ENCODE results near the gene CYP4X1. TPM values are rescaled to one million over a fixed set of nuclear protein-coding genes. Genes with fewer than 3 reads are reported as not detected.
"Not testable (repeated sequence)": the region's sequence is repeated elsewhere in the genome, so short reads cannot be mapped to it uniquely, and the experiment has no call there.

Gene CYP4X1
- total and polyA plus RNA-seq, 9 of the 15 experiments (the other 6 are each of a cell fraction or from before 2014, with no cell fraction given): 0.03 to 0.17 (median 0.06) TPM; not detected in 6

DNA sequence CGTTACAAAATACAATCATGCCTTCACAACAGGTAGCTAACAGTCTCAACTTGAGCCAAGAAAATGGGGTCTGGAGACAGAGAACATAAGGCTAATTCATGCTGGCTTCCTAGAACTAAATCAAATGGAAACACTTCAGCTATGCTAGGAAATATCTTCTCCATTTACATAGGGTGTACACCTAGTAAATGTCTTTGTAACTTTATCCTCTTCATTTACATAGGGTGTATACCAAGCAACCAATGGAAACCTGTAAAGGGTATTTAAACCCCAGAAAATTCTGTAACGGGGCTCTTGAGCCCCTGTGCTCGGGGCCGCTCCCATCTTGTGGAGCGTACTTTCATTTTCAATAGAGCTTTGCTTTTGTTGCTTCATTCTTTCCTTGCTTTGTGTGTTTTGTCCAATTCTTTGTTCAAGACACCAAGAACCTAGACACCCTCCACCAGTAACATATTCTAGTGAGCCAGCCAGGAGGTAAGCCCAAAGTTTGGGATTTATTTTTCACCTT lies 19.5 kb upstream of the CYP4X1 start (continued):
- TF ChIP-seq MYBL2 (IDR thresholded peaks at IDR 0.05; ENCODE audit: low read depth): no peak
- TF ChIP-seq MYBL2 (CRISPR knock-in tag; IDR thresholded peaks at IDR 0.05; ENCODE audit: borderline replicate concordance): no peak

DNA sequence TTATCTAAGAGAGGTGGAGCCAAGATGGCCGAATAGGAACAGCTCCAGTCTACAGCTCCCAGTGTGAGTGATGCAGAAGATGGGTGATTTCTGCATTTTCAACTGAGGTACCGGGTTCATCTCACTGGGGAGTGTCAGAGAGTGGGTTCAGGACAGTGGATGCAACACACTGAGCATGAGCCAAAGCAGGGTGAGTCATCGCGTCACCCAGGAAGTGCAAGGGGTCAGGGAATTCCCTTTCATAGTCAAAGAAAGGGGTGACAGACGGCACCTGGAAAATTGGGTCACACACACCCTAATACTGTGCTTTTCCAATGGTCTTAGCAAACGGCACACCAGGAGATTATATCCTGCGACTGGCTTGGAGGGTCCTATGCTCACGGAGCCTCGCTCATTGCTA lies 17.0 kb upstream of the CYP4X1 start:
- POLR2A ChIA-PET: interaction anchor here (1.2 kb wide), 1 partner anchor 9 kb away, joined by 5 read pairs; no protein-coding TSS in a partner anchor

More for the DNA sequence above, 17.0 kb upstream of the CYP4X1 start:
- Histone ChIP-seq H3K4me3 (peak overlapping the region; percentile 5; the same call in 1 of the 2 replicates), H3K27me3 (ENCODE audit: control insufficient read depth in 2 of 2, insufficient read depth in 2 of 2, low read length in 2 of 2) (peaks cover 2 to 11% of the 10 kb centered on the region in 2 experiments; a peak in 3 of 5 replicates), H3K4me2 (ENCODE audit: insufficient read depth, low read length) (peak overlapping the region; percentile 48), H2AFZ (ENCODE audit: low read depth, low read length) (peak overlapping the region; percentile 62; the same call in 1 of the 2 replicates), H3K9ac (ENCODE audit: insufficient read depth in 1 of 2, low read depth in 2 of 2, low read length in 2 of 2) (peak overlapping the region in 1 of 2 experiments; percentile 45; a peak in 1 of 4 replicates)
- WGBS (ENCODE audit: insufficient coverage, low coverage, missing lambda C conversion rate): 1% methylated on average over 9 of the region's 9 CpGs
- ATAC-seq; H3K9me3 ChIP-seq (replicated peaks; ENCODE audit: control insufficient read depth, insufficient read depth, low read depth, low read length); in situ Hi-C loops (cut with MboI); H3K9me1 ChIP-seq (ENCODE audit: control insufficient read depth, insufficient read depth, low read length); FAIRE-seq; BruUV-seq (replicated peaks); H3K27ac ChIP-seq (ENCODE audit: extremely low read depth, low read depth, low read length); H3K4me1 ChIP-seq (replicated peaks in 1 of 2; ENCODE audit: control insufficient read depth in 2 of 2, insufficient read depth in 2 of 2, low read length in 2 of 2); CTCF ChIA-PET (ENCODE audit: low intra/inter-chr PET ratio); H3K79me2 ChIP-seq (ENCODE audit: control insufficient read depth, insufficient read depth, low read length); intact Hi-C loops (cut with micrococcal nuclease); H3K36me3 ChIP-seq (ENCODE audit: control insufficient read depth, insufficient read depth, low read length); H4K20me1 ChIP-seq (replicated peaks; ENCODE audit: control insufficient read depth, insufficient read depth, low read length); TF ChIP-seq NR2C2 (CRISPR knock-in tag; IDR thresholded peaks at IDR 0.05): not testable (repeated sequence)
- TF ChIP-seq FOSL1 (tag; conservative IDR thresholded peaks at IDR 0.05): peak; percentile 49; the same call in 1 of the 2 replicates
- TF ChIP-seq NRF1 (conservative IDR thresholded peaks at IDR 0.05 in 1 of 2, IDR thresholded peaks at IDR 0.05 in 1 of 2): peak in 1 of 2 experiments; percentile 31; a peak in 1 of 4 replicates
- TF ChIP-seq NR2C2 (tag; IDR thresholded peaks at IDR 0.05): peak; percentile 25; the same call in 1 of the 2 replicates
- TF ChIP-seq, protein P1, sequence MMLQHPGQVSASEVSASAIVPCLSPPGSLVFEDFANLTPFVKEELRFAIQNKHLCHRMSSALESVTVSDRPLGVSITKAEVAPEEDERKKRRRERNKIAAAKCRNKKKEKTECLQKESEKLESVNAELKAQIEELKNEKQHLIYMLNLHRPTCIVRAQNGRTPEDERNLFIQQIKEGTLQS (IDR thresholded peaks at IDR 0.05): peak; percentile 89
- TF ChIP-seq, protein P1 (CRISPR knock-in tag; conservative IDR thresholded peaks at IDR 0.05): not testable (repeated sequence)
- TF ChIP-seq ELF1 (tag; IDR thresholded peaks at IDR 0.05): peak; percentile 47; the same call in 1 of the 2 replicates
- TF ChIP-seq JUND (IDR thresholded peaks at IDR 0.05; ENCODE audit: borderline replicate concordance, low read depth, low read length): peak; percentile 74
- TF ChIP-seq JUND (tag; IDR thresholded peaks at IDR 0.05; ENCODE audit: borderline replicate concordance, low read depth, low read length): peak; percentile 74; the same call in 2 of the 3 replicates
- DNase-seq (ENCODE audit: extremely low read depth in 1 of 4, low spot score in 3 of 4): peak in 1 of 4 experiments; percentile 8
